Peyer's patch (tissue), 4 donors: ENCODE measurements around the gene UBR3. TPM values are rescaled to one million over a fixed set of nuclear protein-coding genes. Genes with fewer than 3 reads are reported as not detected.
"Not testable (repeated sequence)": the region's sequence is repeated elsewhere in the genome, so short reads cannot be mapped to it uniquely, and the experiment has no call there.

ENCODE experiments used
- DNase-seq, 3 donors: peaks; one replicate each; pipeline ENCODE4 v3.0.0-alpha.2; 2017 to 2019
- H3K27ac ChIP-seq, 4 donors: fragments of 200-600 bp; sonication (generic); one replicate each; pipeline ENCODE4 v1.5.1; 2016 to 2019
- H3K27me3 ChIP-seq, 2 donors: fragments of 200-600 bp; sonication (generic); one replicate each; pipeline ENCODE4 v1.5.1; 2019
- H3K36me3 ChIP-seq, 3 donors: fragments of 200-600 bp; sonication (generic); one replicate each; pipeline ENCODE4 v1.5.1; 2016 to 2019
- H3K4me1 ChIP-seq, 4 donors: fragments of 200-600 bp; sonication (generic); one replicate each; pipeline ENCODE4 v1.5.1; 2016 to 2019
- H3K4me3 ChIP-seq, 4 donors: fragments of 200-600 bp; sonication (generic); 1 replicate in 3 of 4; 2 replicates in 1 of 4; pipeline ENCODE4 v1.5.1; 2016 to 2019; ENCODE audit warnings: mild to moderate bottlenecking in 1 of 4
- H3K9me3 ChIP-seq, 4 donors: fragments of 200-600 bp; sonication (generic); one replicate each; pipeline ENCODE4 v1.5.1; 2016 to 2019; ENCODE audit warnings: mild to moderate bottlenecking in 1 of 4
- POLR2A ChIP-seq, 2 donors: fragments of 450-650 bp; IDR thresholded peaks; one replicate each; pipeline ENCODE4 v1.5.1; 2017; ENCODE audit warnings: antibody characterized with exemption in 2 of 2, mild to moderate bottlenecking in 2 of 2, moderate library complexity in 2 of 2
- total RNA-seq, 4 donors: library from RNA; depleted of rRNA; stranded (reverse); fragments of >200 nt; gene quantifications; one replicate each; pipeline ENCODE4 v1.1.0, GENCODE V29; 2016
- TF ChIP-seq, protein P1 (sequence below), 6 experiments: fragments of 450-650 bp in 4 of 6; fragments of 200-600 bp in 2 of 6; sonication (generic) in 1 of 6; IDR thresholded peaks; one replicate each; pipeline ENCODE4 v1.5.1; 2017 to 2019; ENCODE audit warnings: antibody characterized with exemption in 6 of 6, mild to moderate bottlenecking in 3 of 6, moderate library complexity in 1 of 6

Gene UBR3
- total RNA-seq, 4 donors from 2014 or later: 45.4 to 90.0 (median 72.4) TPM

DNA sequence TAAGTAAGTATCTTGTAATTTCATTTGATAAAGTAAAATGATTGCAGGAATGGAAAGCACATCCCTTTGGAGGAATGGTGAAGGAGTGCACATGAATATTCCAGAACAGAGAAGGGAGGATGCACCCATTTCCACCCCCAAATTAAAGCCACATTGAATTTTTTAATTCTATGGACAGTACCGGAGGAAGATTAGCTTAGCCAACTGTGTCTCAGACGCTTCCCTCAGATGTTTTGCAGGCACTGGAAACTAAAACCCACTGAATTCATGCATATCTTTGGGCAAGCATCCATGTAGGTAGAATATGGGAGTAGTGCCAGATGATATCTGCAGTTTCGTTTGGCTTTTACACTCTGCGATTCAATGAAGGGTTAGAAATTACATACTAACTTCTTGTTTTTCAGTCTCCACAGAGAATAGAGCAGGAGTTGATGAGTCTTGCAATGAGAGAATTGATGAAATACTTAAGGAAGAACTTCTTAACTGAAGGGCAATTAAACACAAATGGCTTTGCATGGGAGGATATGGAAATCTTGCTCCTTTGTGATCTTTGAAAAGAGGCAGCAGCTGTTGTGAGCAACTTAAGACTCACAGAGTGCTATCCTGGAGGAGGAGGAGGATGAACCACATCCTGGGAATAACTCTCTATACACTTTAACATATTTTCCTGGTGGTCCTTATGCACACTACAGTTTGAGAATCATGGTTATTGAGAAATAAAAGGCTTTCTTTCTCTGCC is 279.0 kb downstream of the UBR3 start:
- no peak for TF ChIP-seq POLR2A (IDR thresholded peaks at IDR 0.05)
- TF ChIP-seq, protein P1, sequence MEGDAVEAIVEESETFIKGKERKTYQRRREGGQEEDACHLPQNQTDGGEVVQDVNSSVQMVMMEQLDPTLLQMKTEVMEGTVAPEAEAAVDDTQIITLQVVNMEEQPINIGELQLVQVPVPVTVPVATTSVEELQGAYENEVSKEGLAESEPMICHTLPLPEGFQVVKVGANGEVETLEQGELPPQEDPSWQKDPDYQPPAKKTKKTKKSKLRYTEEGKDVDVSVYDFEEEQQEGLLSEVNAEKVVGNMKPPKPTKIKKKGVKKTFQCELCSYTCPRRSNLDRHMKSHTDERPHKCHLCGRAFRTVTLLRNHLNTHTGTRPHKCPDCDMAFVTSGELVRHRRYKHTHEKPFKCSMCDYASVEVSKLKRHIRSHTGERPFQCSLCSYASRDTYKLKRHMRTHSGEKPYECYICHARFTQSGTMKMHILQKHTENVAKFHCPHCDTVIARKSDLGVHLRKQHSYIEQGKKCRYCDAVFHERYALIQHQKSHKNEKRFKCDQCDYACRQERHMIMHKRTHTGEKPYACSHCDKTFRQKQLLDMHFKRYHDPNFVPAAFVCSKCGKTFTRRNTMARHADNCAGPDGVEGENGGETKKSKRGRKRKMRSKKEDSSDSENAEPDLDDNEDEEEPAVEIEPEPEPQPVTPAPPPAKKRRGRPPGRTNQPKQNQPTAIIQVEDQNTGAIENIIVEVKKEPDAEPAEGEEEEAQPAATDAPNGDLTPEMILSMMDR (IDR thresholded peaks at IDR 0.05): no peak
- no peaks in the 10 kb centered on the region for H3K9me3 ChIP-seq
- no peak overlapping the region for H3K27ac ChIP-seq
- no peaks in the 10 kb centered on the region for H3K27me3 ChIP-seq
- H3K4me3 ChIP-seq: no peak overlapping the region
- DNase-seq: no peak
- H3K4me1 ChIP-seq: no peaks in the 10 kb centered on the region
- H3K36me3 ChIP-seq: no peaks in the 10 kb centered on the region

DNA sequence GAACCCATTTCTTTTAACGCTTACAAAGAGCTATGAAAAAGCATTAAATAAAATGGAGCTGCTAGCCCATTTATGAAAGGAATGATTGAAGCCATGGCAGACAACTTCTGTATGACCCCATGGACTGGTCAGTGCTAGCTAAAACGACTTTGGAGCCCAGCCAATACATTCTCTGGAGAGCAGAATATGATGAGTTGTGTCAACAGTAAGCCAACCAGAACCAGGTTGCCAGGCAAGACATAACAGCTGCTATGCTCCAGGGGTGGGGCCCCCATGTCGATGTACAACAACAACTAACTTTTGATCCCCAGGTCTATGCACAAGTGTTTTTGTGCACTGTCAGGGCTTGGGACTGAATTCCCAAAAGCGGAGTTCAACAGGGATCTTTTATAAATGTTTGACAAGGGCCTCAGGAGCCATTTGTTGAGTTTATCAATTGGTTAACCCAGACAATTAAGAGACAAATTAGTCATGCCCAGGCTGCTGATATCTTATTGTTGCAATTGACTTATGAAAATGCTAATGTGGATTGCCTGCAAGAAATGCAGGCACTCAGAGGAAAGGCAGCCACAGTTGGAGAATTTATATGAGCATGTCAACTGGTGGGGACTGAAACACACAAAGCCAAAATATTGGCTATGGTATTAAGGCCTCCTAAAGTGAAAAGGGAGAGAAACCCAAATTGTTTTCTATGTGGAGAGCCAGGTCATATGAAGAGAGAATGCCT is 286.1 kb downstream of the UBR3 start:
- Histone ChIP-seq H3K4me1 (no peaks in the 10 kb centered on the region), H3K27ac (no peak overlapping the region), H3K27me3 (no peaks in the 10 kb centered on the region), H3K9me3 (no peaks in the 10 kb centered on the region), H3K36me3 (no peaks in the 10 kb centered on the region), H3K4me3 (no peak overlapping the region)
- TF ChIP-seq POLR2A (IDR thresholded peaks at IDR 0.05): no peak
- TF ChIP-seq, protein P1 (IDR thresholded peaks at IDR 0.05): no peak
- DNase-seq: no peak

DNA sequence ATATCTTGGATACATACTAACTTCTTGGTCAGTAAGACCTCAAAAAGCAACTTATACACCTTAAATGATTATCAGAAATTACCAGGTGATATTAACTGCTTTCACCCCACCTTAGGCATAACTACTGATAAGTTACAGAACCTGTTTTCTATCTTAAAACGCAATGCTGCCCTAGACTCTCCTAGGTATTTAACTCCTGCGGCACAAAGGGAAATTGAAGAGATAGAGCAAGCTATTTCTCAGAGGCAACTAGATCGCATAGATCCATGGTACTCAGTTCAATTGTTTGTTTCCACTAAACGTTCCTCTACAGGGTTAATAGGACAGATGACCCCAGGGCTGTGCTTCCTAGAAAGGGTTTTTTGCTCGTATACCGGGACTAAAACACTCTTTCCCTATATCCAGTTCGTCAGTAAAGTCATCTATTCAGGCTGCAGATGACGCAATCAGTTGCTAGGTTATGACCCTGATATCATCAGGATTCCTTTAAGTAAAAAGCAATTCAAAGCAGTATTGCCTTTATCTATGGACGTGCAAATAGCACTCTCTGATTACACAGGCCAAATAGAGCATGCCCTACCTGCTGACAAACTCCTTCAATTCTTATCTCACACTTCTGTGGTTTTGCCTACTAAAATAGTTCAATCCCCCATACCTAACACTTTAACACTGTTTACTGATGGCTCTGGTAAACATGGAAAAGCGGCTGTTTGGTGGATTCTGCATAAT is 288.4 kb downstream of the UBR3 start:
- TF ChIP-seq, protein P1 (IDR thresholded peaks at IDR 0.05): no peak
- no peak for TF ChIP-seq POLR2A (IDR thresholded peaks at IDR 0.05)
- no peak overlapping the region for H3K4me3 ChIP-seq
- no peaks in the 10 kb centered on the region for H3K36me3 ChIP-seq
- H3K27me3 ChIP-seq: no peaks in the 10 kb centered on the region
- no peak for DNase-seq
- no peaks in the 10 kb centered on the region for H3K4me1 ChIP-seq
- no peaks in the 10 kb centered on the region for H3K9me3 ChIP-seq
- no peak overlapping the region for H3K27ac ChIP-seq

DNA sequence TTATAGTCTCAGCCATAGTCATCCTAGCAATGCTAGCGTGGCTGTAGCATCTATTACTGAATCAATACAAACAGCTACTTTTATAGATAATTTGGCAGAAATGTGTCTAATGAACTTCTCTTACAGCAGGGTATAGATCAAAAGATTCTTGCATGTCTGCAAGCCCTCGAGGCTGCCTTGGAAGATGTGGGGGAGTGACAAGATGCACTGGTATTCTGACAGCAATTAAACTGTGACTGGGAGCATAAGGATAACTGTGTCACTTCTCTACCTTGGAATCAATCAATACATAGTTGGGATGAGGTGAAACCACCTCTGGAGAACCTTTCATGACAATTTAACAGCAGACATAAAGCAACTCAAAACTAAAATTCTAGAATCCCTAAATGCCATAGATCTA is 291.4 kb downstream of the UBR3 start:
- Histone ChIP-seq H3K4me3 (no peak overlapping the region), H3K36me3 (no peaks in the 10 kb centered on the region), H3K27ac (no peak overlapping the region), H3K4me1 (no peaks in the 10 kb centered on the region), H3K9me3 (no peaks in the 10 kb centered on the region), H3K27me3 (no peaks in the 10 kb centered on the region)
- TF ChIP-seq, protein P1 (IDR thresholded peaks at IDR 0.05): no peak
- no peak for TF ChIP-seq POLR2A (IDR thresholded peaks at IDR 0.05)
- no peak for DNase-seq

DNA sequence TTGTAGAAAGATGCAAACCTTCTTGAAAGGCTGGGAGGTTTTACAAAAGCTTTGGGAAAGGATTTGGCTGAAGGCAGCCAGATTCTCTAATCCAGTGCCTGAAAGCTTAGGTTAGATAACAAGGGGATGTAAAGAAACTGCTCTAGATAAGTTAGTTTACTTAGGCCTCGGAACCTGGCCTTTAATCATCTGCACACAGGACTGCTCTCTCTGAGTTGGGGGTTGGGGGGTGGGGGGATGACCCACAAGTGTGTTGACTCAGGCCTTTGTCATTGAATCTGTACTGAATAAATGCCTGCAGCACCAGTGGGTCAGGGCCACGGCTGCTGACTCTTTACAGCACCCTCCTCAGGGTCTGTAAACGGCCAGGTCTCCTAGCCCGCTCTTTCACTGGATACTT is 292.1 kb downstream of the UBR3 start:
- not testable (repeated sequence) for H3K36me3 ChIP-seq, DNase-seq, H3K9me3 ChIP-seq, H3K27me3 ChIP-seq, H3K4me3 ChIP-seq, H3K27ac ChIP-seq, H3K4me1 ChIP-seq

DNA sequence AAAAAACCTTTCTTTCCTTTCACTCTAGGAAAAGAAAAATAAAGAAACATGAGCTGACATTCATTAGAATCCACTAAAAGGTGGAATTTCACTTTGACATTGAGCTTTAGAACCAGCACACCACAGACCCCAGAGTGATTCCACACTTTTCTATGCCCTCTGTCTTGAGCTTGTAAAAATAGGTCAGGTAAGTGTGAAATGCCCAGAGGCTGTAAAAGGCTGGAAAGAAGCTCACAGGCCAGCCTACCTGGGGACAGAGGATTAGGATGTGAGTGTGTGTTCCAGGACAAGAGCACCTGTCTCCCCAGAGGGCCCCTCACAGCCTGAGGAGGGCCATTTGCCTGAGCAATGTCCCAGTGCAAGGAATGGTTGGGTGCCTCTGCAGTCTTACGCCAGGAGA is 294.4 kb downstream of the UBR3 start:
- TF ChIP-seq, protein P1 (IDR thresholded peaks at IDR 0.05): no peak
- TF ChIP-seq POLR2A (IDR thresholded peaks at IDR 0.05): no peak
- H3K9me3 ChIP-seq: no peaks in the 10 kb centered on the region
- H3K36me3 ChIP-seq: no peaks in the 10 kb centered on the region
- H3K4me1 ChIP-seq: no peaks in the 10 kb centered on the region
- no peaks in the 10 kb centered on the region for H3K27me3 ChIP-seq
- H3K4me3 ChIP-seq: no peak overlapping the region
- no peak overlapping the region for H3K27ac ChIP-seq
- DNase-seq: no peak
